Measurements from ENCODE around the gene RABL6.
"Not testable (repeated sequence)": the region's sequence is repeated elsewhere in the genome, so short reads cannot be mapped to it uniquely, and the experiment has no call there.

RABL6 gene, protein sequence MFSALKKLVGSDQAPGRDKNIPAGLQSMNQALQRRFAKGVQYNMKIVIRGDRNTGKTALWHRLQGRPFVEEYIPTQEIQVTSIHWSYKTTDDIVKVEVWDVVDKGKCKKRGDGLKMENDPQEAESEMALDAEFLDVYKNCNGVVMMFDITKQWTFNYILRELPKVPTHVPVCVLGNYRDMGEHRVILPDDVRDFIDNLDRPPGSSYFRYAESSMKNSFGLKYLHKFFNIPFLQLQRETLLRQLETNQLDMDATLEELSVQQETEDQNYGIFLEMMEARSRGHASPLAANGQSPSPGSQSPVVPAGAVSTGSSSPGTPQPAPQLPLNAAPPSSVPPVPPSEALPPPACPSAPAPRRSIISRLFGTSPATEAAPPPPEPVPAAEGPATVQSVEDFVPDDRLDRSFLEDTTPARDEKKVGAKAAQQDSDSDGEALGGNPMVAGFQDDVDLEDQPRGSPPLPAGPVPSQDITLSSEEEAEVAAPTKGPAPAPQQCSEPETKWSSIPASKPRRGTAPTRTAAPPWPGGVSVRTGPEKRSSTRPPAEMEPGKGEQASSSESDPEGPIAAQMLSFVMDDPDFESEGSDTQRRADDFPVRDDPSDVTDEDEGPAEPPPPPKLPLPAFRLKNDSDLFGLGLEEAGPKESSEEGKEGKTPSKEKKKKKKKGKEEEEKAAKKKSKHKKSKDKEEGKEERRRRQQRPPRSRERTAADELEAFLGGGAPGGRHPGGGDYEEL

GRCh38 chr9:136807281-136808074, at the start of gene RABL6:
TSS of gene RABL6 (plus strand) at chr9:136807948. CDS start at chr9:136808197, 249 bp downstream.
- DNase-seq: peak; percentile 92

GRCh38 chr9:136759001-136759400, 48.7 kb upstream of the RABL6 start:
- no peak for DNase-seq

GRCh38 chr9:136759436-136760325, 48.1 kb upstream of the RABL6 start:
- no peak for DNase-seq

GRCh38 chr9:136760424-136760823, 47.3 kb upstream of the RABL6 start:
- no peak for DNase-seq

DNA sequence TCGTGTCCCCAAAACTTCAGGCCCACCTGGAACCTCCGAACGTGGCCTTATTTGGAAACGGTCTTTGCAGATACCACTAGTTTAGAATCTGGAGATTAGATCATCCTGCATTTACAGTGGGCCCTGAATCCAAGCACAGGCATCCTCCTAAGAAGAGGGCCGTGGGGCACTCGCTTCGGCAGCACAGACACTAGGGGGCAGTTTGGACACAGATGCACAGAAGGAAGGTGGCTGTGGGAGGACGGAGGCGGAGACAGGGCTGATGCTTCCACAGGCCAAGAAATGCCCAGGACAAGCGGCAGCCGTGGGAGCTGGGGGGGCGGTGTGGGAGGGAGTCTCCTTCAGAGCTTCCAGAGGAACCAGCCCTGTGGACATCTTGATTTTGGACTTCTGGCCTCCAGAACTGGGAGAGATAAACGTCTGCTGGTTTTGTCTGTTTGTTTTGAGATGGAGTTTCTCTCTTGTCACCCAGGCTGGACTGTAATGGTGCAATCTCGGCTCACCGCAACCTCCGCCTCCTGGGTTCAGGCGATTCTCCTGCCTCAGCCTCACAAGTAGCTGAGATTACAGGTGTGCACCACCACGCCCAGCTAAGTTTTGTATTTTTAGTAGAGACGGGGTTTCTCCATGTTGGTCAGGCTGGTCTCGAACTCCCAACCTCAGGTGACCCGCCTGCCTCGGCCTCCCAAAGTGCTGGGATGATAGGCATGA, 46.8 kb upstream of the RABL6 start:
- not testable (repeated sequence) for DNase-seq

DNA sequence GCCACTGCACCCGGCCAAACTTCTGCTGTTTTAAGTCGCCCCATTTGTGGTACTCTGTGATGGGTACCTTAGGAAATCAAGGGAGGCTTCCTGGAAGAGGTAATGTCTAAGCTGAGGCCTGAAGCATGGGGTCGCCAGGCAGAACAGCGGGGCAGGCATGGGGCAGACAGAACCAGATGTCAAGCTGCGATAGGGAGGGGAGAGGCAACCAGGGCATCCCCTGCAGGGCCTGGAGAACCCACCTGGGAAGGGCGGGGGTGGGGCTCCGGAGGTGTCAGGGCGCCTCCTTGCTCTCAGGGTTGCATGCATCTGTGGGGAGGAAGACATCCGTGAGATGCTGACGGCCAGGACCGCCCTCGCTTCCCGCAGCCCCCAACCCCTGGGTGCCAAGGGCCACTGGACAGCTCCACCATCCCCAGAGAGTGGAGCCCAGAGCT, 46.2 kb upstream of the RABL6 start:
- no peak for DNase-seq

GRCh38 chr9:136762221-136762691, 45.5 kb upstream of the RABL6 start:
- no peak for DNase-seq

- no peak for DNase-seq
These were observed 44.7 kb upstream of the RABL6 start for GRCh38 chr9:136762915-136763648.

DNA sequence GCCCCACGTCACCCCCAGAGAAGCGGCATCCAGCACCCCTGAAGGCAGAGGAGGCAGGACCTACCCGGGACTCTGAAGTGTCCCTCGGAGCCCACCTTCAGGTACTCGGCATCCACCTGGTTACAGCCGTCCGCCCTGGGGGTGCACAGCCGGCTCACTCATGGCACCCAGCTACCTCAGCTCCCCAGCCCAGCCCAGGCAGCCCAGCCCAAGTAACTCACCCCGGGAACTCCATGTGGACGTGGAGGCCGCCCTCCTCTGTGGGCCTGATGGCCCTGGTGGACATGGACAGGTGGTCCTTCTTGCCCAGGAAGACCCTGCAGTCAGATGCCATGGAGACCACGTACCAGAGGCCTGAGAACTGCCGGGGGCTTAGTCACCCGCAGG, 44.1 kb upstream of the RABL6 start:
- DNase-seq: no peak

- no peak for DNase-seq
These were observed 43.4 kb upstream of the RABL6 start, which contains the start of gene LCN15 for GRCh38 chr9:136764301-136764891. TSS of gene LCN15 (minus strand) at chr9:136764518. CDS start at chr9:136764488, 30 bp downstream.

DNA sequence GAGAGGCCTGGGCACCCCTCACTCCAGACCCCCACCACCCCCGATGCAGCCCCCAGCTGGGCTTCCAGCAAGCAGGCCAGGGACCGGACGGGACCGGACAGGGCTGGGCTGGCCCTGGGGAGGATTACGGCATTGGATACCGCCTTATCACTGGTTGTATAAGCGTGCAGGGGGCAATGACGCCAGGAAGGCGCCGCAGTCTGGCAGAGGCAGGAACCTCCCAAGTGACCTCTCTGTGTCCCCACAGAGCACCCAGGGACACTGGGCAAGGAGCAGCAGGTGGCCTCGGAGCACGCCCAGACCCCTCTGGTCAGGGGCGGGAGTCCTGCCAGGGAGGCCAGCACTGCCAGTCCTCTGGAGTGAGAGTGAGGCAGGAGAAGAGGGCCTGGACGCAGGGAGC, 42.7 kb upstream of the RABL6 start:
- no peak for DNase-seq

DNA sequence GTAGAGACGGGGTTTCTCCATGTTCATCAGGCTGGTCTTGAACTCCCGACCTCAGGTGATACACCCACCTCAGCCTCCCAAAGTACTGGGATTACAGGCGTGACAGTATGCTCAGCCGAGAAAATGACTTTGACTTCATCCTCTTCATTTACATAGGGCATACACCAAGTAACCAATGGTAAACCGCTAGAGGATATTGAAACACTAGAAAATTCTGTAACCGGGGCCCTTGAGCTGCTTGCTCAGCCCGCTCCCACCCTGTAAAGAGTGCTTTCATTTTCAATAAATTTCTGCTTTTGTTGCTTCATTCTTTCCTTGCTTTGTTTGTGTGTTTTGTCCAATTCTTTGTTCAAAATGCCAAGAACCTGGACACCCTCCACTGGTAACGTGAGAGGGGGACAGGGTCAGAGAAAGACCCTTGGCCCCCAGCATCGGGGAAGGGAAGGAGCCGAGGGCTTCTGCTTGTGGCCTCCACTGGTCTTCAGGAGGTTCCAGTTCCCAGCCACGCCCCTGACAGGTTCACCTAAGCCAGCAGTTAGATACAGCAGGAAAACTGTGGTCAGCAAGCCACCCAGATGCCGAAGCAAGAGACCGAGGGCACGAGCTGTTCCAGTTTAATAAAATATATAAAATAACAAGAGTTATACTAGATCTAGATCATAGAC, 41.9 kb upstream of the RABL6 start:
- not testable (repeated sequence) for DNase-seq

GRCh38 chr9:136766410-136767120, 41.2 kb upstream of the RABL6 start:
- not testable (repeated sequence) for DNase-seq

GRCh38 chr9:136769710-136770191, 38.0 kb upstream of the RABL6 start:
- peak; percentile 78 for DNase-seq

GRCh38 chr9:136771907-136772415, 35.8 kb upstream of the RABL6 start:
- no peak for DNase-seq

- DNase-seq: no peak
These were observed 34.2 kb upstream of the RABL6 start for GRCh38 chr9:136773386-136774044.

DNA sequence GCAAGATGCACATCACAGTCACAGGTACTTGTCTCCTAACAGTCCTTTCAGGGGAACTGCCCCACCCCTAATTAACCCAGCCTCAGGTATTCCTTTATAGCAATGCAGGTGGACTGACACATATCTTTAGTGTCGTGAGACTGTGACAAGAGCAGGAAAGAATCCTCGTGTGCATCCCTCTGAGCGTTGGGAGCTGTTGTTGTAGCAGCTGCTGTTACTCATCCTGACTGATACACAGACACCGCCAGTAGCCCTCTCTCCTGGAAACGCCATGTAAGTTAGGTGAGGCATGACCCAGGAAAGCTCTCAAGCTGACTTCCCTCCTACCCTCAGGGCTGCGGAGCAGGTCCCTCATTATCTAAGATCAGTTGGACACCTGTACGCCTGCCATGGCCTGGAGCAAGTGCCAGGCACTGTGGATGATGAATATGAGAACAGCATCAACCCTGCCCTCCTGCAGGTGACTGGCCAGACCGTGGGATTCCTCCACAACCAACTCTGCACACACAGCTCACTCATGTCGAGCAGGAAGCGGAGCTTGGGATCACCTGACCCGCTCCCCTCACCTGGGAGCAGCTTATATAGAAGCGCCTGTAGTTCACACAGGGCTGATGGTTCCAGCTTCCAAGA, 33.2 kb upstream of the RABL6 start:
- no peak for DNase-seq

All from activated CD8-positive, alpha-beta memory T cell treated with anti-CD3 and anti-CD28 coated beads for 24 hours (primary cell).